H9 (cell line): ENCODE data around the gene CCDC92. TPM values are rescaled to one million over a fixed set of nuclear protein-coding genes. Genes with fewer than 3 reads are reported as not detected.

Experiments
- DNase-seq: peaks from one replicate; pipeline ENCODE4 v3.0.0-alpha.2; 2017
- H2AFZ ChIP-seq: one replicate; pipeline ENCODE4 v1.6.1; 2013; ENCODE audit warnings: mild to moderate bottlenecking, low read length, control low read depth, moderate library complexity
- H2AK5ac ChIP-seq: 2 replicates; pipeline ENCODE4 v1.6.1; 2013; ENCODE audit warnings: low read length, control low read depth, mixed read lengths; ENCODE audit not compliant: insufficient read length
- H2BK120ac ChIP-seq: one replicate; pipeline ENCODE4 v1.6.1; 2013; ENCODE audit warnings: low read depth, mild to moderate bottlenecking, low read length, control low read depth, inconsistent platforms; ENCODE audit not compliant: poor library complexity, severe bottlenecking
- H2BK12ac ChIP-seq: 2 replicates; pipeline ENCODE4 v1.6.1; 2013; ENCODE audit warnings: low read length, control low read depth, mixed read lengths, low read depth; ENCODE audit not compliant: insufficient read length
- H2BK15ac ChIP-seq: 2 replicates; pipeline ENCODE4 v1.6.1; 2013; ENCODE audit warnings: low read depth, low read length, control low read depth
- H2BK20ac ChIP-seq: one replicate; pipeline ENCODE4 v1.6.1; 2013; ENCODE audit warnings: low read depth, mild to moderate bottlenecking, low read length, control low read depth, inconsistent platforms; ENCODE audit not compliant: poor library complexity, severe bottlenecking
- H2BK5ac ChIP-seq: 2 replicates; pipeline ENCODE4 v1.6.1; 2013; ENCODE audit warnings: low read length, control low read depth, mixed read lengths; ENCODE audit not compliant: insufficient read length
- H3K14ac ChIP-seq: 2 replicates; pipeline ENCODE4 v1.6.1; 2013; ENCODE audit warnings: low read length, control low read depth; ENCODE audit not compliant: insufficient read depth
- H3K18ac ChIP-seq: 2 replicates; pipeline ENCODE4 v1.6.1; 2013; ENCODE audit warnings: low read depth, mild to moderate bottlenecking, mixed read lengths, low read length, control low read depth; ENCODE audit not compliant: insufficient read length
- H3K23ac ChIP-seq: 2 replicates; pipeline ENCODE4 v1.6.1; 2013; ENCODE audit warnings: low read length, control low read depth, mixed read lengths, low read depth; ENCODE audit not compliant: insufficient read length
- H3K23me2 ChIP-seq: 2 replicates; pipeline ENCODE4 v1.6.1; 2013; ENCODE audit warnings: low read depth, mild to moderate bottlenecking, mixed read lengths, low read length, control low read depth; ENCODE audit not compliant: insufficient read length, poor library complexity, severe bottlenecking
- H3K27ac ChIP-seq: 2 replicates; pipeline ENCODE4 v1.5.1; 2013; ENCODE audit warnings: low read length, control low read depth, mixed read lengths, low read depth; ENCODE audit not compliant: insufficient read length
- H3K27me3 ChIP-seq: 2 replicates; pipeline ENCODE4 v1.6.1; 2013; ENCODE audit warnings: low read length, control low read depth, inconsistent platforms; ENCODE audit not compliant: insufficient read depth
- H3K4ac ChIP-seq: 2 replicates; pipeline ENCODE4 v1.6.1; 2013; ENCODE audit warnings: low read depth, mild to moderate bottlenecking, control low read depth, inconsistent platforms, low read length, moderate library complexity
- H3K4me1 ChIP-seq: 2 replicates; pipeline ENCODE4 v1.6.1; 2013; ENCODE audit warnings: low read length, control low read depth, inconsistent platforms; ENCODE audit not compliant: insufficient read depth
- H3K4me2 ChIP-seq: 2 replicates; pipeline ENCODE4 v1.6.1; 2013; ENCODE audit warnings: low read length, control low read depth, mixed read lengths; ENCODE audit not compliant: insufficient read length, insufficient read depth
- H3K56ac ChIP-seq: 2 replicates; pipeline ENCODE4 v1.6.1; 2013; ENCODE audit warnings: low read depth, mild to moderate bottlenecking, mixed read lengths, low read length, control low read depth; ENCODE audit not compliant: insufficient read length
- H3K79me1 ChIP-seq: 2 replicates; pipeline ENCODE4 v1.6.1; 2013; ENCODE audit warnings: low read depth, mild to moderate bottlenecking, moderate library complexity, low read length, control low read depth, inconsistent platforms; ENCODE audit not compliant: insufficient read depth, poor library complexity, severe bottlenecking
- H3K79me2 ChIP-seq: 2 replicates; pipeline ENCODE4 v1.6.1; 2013; ENCODE audit warnings: low read length, control low read depth, inconsistent platforms; ENCODE audit not compliant: insufficient read depth
- H3K9ac ChIP-seq: 2 replicates; pipeline ENCODE4 v1.6.1; 2013; ENCODE audit warnings: low read length, control low read depth, mixed read lengths; ENCODE audit not compliant: insufficient read length; ENCODE audit errors: extremely low read depth
- H3K9me3 ChIP-seq: one replicate; pipeline ENCODE4 v1.6.1; 2013; ENCODE audit warnings: low read depth, low read length, inconsistent platforms; ENCODE audit not compliant: control insufficient read depth
- H3T11ph ChIP-seq: one replicate; pipeline ENCODE4 v1.6.1; 2013; ENCODE audit warnings: mild to moderate bottlenecking, low read length, control low read depth, inconsistent platforms
- H4K20me1 ChIP-seq: one replicate; pipeline ENCODE4 v1.6.1; 2013; ENCODE audit not compliant: control insufficient read depth, insufficient read length, insufficient read depth
- H4K5ac ChIP-seq: 2 replicates; pipeline ENCODE4 v1.6.1; 2013; ENCODE audit warnings: low read depth, mild to moderate bottlenecking, mixed read lengths, low read length, control low read depth; ENCODE audit not compliant: insufficient read length
- H4K8ac ChIP-seq: replicated peaks from 2 replicates; pipeline ENCODE4 v1.6.1; 2013; ENCODE audit warnings: low read length, control low read depth, mixed read lengths, low read depth; ENCODE audit not compliant: insufficient read length
- H4K91ac ChIP-seq: 2 replicates; pipeline ENCODE4 v1.6.1; 2013; ENCODE audit warnings: low read depth, mild to moderate bottlenecking, moderate library complexity, mixed read lengths, low read length, control low read depth; ENCODE audit not compliant: insufficient read length
- H3K27ac Mint-ChIP-seq, 3 experiments: 2 replicates in 2 of 3; 3 replicates in 1 of 3; pipeline ENCODE4 v1.8.0; 2020 to 2021; ENCODE audit warnings: mixed read lengths in 3 of 3, mild to moderate bottlenecking in 1 of 3, moderate library complexity in 1 of 3
- H3K27me3 Mint-ChIP-seq: 2 replicates; pipeline ENCODE4 v1.8.0; 2021; ENCODE audit warnings: low read depth, mild to moderate bottlenecking, moderate library complexity, mixed read lengths
- H3K36me3 Mint-ChIP-seq, 3 experiments: 2 replicates in 2 of 3; 3 replicates in 1 of 3; pipeline ENCODE4 v1.8.0; 2020 to 2021; ENCODE audit warnings: low read depth in 3 of 3, mixed read lengths in 3 of 3; ENCODE audit not compliant: insufficient read depth in 1 of 3
- H3K4me1 Mint-ChIP-seq, 2 experiments: 2 replicates each; pipeline ENCODE4 v1.8.0; 2020; ENCODE audit warnings: mixed read lengths in 2 of 2
- H3K4me3 Mint-ChIP-seq, 2 experiments: 2 replicates in 1 of 2; 3 replicates in 1 of 2; pipeline ENCODE4 v1.8.0; 2020 to 2021; ENCODE audit warnings: mild to moderate bottlenecking in 2 of 2, mixed read lengths in 2 of 2, moderate library complexity in 1 of 2
- H3K9me3 Mint-ChIP-seq, 2 experiments: 2 replicates in 1 of 2; 3 replicates in 1 of 2; pipeline ENCODE4 v1.8.0; 2020; ENCODE audit warnings: mild to moderate bottlenecking in 2 of 2, mixed read lengths in 2 of 2, moderate library complexity in 1 of 2
- WGBS: extraction: QIAGEN DNeasy Blood & Tissue Kit; methylation state at CpG from one replicate; pipeline ENCODE4 v1.1.7; 2013; ENCODE audit warnings: missing lambda C conversion rate, low lambda C conversion rate, mixed read lengths; ENCODE audit not compliant: insufficient read length; ENCODE audit errors: extremely low coverage; 5-methylcytosine and 5-hydroxymethylcytosine counted together
- total RNA-seq: library from RNA; stranded (reverse); gene quantifications from 2 replicates; pipeline ENCODE4 v1.2.1, GENCODE V29; 2021
- TF ChIP-seq, protein P1 (sequence below): fragments of 200-600 bp; sonication (generic); conservative IDR thresholded peaks from 3 replicates; pipeline ENCODE4 v1.8.0; 2021; ENCODE audit warnings: antibody characterized with exemption, mild to moderate bottlenecking

CCDC92 gene
- total RNA-seq, 1 experiment from 2014 or later: 1.3 TPM

DNA sequence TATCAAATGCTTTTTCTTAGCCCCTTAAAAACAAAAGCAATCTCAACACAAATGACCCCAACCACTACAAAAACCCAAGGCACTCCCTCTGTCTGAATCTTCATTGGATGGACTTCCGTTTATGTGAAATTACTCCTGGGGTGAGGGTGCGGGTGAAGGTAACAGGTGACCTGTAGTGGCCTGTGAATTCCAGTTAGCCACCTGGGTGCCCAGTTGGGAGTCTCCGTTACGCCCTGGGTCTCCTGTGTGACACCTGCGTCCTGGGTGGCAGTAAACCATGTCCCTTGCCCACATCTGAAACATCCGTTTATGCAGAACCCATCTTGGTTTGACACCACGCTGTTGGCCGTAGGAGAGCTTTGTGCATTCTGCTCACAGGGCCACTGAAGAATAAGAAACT is 62.6 kb downstream of the CCDC92 start:
- no peaks in the 10 kb centered on the region for H3K4me1 ChIP-seq
- H3K18ac ChIP-seq: no peak overlapping the region
- no peak overlapping the region for H2BK120ac ChIP-seq
- H3K9me3 Mint-ChIP-seq: peaks cover 13 to 14% of the 10 kb centered on the region in 2 experiments
- no peak overlapping the region for H3K27ac Mint-ChIP-seq
- H3T11ph ChIP-seq: no peak overlapping the region
- no peaks in the 10 kb centered on the region for H3K9me3 ChIP-seq
- no peak overlapping the region for H3K23ac ChIP-seq
- no peak overlapping the region for H2BK15ac ChIP-seq
- no peak overlapping the region for H2BK20ac ChIP-seq
- no peaks in the 10 kb centered on the region for H3K79me1 ChIP-seq
- no peak overlapping the region for H2AFZ ChIP-seq
- H3K14ac ChIP-seq: no peak overlapping the region
- H2AK5ac ChIP-seq: no peak overlapping the region
- H4K20me1 ChIP-seq: no peaks in the 10 kb centered on the region
- no peak for DNase-seq
- H3K36me3 Mint-ChIP-seq: peaks cover 0 to 8% (median 4%) of the 10 kb centered on the region in 3 experiments; a peak in 3 of 7 replicates
- H3K9ac ChIP-seq: no peak overlapping the region
- no peaks in the 10 kb centered on the region for H3K23me2 ChIP-seq
- no peak overlapping the region for H4K91ac ChIP-seq
- H3K4me2 ChIP-seq: no peak overlapping the region
- no peak overlapping the region for H3K56ac ChIP-seq
- no peak overlapping the region for H2BK5ac ChIP-seq
- H3K79me2 ChIP-seq: no peaks in the 10 kb centered on the region
- no peaks in the 10 kb centered on the region; the same call in 1 of the 2 replicates for H3K27me3 ChIP-seq
- H3K27me3 Mint-ChIP-seq: peaks cover 60% of the 10 kb centered on the region
- H4K8ac ChIP-seq: no peak overlapping the region
- H3K4me1 Mint-ChIP-seq: peaks cover 0 to 14% of the 10 kb centered on the region in 2 experiments; a peak in 3 of 4 replicates
- H2BK12ac ChIP-seq: no peak overlapping the region
- H3K4me3 Mint-ChIP-seq: no peak overlapping the region
- TF ChIP-seq, protein P1, sequence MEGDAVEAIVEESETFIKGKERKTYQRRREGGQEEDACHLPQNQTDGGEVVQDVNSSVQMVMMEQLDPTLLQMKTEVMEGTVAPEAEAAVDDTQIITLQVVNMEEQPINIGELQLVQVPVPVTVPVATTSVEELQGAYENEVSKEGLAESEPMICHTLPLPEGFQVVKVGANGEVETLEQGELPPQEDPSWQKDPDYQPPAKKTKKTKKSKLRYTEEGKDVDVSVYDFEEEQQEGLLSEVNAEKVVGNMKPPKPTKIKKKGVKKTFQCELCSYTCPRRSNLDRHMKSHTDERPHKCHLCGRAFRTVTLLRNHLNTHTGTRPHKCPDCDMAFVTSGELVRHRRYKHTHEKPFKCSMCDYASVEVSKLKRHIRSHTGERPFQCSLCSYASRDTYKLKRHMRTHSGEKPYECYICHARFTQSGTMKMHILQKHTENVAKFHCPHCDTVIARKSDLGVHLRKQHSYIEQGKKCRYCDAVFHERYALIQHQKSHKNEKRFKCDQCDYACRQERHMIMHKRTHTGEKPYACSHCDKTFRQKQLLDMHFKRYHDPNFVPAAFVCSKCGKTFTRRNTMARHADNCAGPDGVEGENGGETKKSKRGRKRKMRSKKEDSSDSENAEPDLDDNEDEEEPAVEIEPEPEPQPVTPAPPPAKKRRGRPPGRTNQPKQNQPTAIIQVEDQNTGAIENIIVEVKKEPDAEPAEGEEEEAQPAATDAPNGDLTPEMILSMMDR: no peak
- no peak overlapping the region for H3K27ac ChIP-seq
- no peak overlapping the region for H4K5ac ChIP-seq
- no CpG with 5 or more reads among the region's 8 CpGs for whole genome bisulfite sequencing
- no peak overlapping the region for H3K4ac ChIP-seq
